ENCODE data around the gene TTLL5.
"Not testable (repeated sequence)": the region's sequence is repeated elsewhere in the genome, so short reads cannot be mapped to it uniquely, and the experiment has no call there.

The TTLL5 gene

DNA sequence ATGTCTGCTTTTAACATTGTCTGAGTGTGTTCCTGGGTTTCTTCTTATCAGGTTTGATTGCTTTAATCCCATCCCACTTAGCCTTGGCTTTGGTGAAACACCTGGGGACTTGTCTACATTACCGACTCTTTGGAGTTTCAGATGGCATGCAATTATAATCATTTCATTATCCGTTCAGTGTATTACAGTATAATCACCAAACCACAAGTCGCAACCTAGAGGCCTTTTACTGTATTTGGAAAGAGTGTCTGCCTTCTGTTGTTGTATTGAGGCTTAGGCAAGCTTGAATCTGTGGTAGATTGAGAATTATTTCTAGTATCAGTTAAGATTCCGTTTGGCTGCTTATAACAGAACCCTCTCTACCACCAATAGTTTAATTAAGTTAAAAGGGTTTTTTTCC lies 216.8 kb downstream of the TTLL5 start:
- DNase-seq, result no peak

GRCh38 chr14:75879031-75879430 lies 218.0 kb downstream of the TTLL5 start:
- DNase-seq, result no peak

- no peak for DNase-seq
Observed at GRCh38 chr14:75880512-75880911, 219.5 kb downstream of the TTLL5 start.

DNA sequence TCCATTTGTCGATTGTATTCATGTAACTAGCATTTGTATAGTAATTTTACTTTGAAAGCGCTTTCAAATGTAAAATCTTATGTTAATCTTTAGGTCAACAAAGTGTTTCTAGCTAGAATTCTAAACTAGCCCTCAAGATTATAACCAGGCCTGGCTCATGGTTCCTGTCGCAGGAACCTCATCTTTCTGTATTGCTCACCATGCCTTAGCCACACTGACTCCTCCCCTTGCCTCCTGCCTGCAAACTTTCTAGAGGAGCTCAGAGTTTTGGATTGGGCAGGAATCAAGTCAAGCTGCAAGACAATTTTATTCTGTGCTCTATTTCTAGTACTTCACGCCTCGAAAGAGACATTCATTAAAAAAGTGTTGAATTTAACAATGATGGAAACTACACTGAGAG lies 220.9 kb downstream of the TTLL5 start:
- no peak for DNase-seq

DNA sequence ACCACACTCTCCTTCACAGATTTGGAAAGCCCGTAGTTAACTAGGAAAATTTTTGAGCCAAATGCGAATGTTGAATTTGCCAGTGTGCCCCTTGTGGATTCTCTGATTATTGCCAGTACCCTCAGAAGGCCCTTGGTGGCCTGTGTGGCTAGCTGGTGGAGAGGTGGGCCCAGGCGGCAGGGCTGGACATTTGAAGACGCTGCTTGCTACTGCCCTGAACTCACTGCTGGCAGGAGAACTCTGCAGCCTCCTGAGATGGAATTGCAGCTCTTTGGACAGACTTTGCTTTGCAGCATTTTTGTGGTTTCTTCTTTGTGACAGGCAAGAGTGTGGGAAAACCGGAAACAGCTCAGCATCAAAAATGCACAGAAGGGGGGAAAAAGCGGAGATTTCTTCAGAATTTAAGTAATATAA lies 223.2 kb downstream of the TTLL5 start:
- DNase-seq, result no peak

DNA sequence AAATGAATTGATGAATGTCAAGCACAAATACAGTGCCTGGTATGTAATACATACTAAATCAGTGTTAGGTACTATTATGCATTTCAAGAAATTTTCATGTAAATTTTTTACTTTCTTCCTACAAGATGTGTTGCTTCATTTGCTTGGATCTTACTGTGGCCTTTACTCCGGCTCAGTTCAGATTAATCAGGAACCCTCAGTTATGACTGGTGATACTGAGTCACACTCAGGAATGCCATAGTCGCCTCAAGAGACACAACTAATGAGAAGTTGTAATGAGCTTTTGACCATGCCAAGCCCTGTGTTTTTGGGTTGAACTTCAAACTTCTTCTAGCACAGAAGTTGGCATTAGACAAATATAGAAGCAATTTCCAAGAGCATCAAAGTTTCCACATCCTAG lies 224.8 kb downstream of the TTLL5 start:
- no peak for DNase-seq

GRCh38 chr14:75886636-75887348 lies 225.7 kb downstream of the TTLL5 start:
- no peak for DNase-seq

DNA sequence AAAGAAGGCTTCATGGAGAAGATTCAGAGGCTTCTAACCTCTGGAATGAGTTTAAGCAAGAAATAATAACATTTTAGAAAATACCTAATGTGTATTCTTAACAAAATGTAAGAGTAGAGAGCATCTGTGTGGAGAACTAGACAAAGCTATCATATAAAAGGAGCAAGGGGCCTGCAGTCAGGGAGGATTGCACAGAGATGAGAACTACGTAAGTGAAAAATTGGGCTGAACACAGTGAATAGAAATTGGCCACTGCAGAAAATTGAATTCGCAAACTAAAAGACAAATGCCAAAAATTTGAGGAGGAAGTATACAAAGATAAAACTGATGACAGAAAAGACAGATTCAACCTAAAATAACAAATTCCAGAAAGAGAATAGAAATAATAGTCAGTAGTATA lies 227.9 kb downstream of the TTLL5 start:
- DNase-seq, result no peak

GRCh38 chr14:75896341-75896740 lies 235.3 kb downstream of the TTLL5 start:
- DNase-seq, result no peak

- DNase-seq, result no peak
Observed at GRCh38 chr14:75904311-75904710, 243.3 kb downstream of the TTLL5 start.

GRCh38 chr14:75905147-75905904 lies 244.3 kb downstream of the TTLL5 start:
- DNase-seq, result no peak

- DNase-seq, result no peak
Observed at GRCh38 chr14:75906228-75906627, 245.2 kb downstream of the TTLL5 start.

DNA sequence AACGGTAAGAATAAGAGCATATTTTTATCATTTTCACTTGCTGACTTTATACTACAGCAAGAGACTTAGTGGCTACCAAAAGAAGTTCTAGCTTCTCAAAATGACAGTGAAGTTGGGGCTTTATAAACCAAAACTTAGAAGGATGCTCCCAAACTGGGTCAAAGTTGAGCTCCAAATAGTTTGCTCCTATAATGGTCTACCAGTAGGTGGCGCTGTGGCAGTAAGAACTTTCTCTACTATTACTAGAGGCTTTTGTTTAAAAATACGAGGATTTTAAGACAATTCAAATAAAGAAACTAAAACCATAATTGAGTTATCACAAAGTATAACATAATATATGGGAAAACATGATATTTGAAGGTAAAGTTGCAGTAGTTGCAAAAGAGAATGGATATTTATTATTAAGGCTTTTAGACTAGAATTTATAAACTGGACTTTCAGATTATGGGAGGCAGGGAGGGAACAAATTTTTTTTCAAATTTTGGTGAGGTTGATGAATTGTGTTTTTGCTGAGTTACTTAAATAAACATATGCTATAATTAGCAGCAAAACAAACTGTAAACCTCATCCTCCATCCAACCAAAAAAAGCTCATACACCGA lies 245.7 kb downstream of the TTLL5 start:
- no peak for DNase-seq

- DNase-seq, result no peak
Observed at GRCh38 chr14:75907756-75908359, 246.8 kb downstream of the TTLL5 start.

DNA sequence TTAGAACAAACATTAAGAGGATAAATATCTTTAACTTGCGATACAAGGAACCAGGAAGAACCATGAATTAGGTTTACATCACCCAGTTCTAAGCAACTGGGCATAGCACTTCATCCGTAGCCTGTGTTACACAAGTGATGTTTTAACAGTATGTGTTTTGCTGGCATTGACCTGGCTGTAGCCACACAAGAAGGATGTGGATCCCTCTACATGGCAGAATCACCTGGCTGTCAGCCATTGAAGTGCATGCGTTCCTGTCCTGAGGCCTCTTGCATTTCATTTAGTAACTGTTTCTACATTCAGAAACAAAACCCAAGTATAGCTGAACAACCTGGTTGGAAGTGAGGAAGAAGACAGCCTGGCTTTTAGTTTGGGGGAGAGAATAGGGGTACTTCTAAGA lies 248.6 kb downstream of the TTLL5 start:
- DNase-seq, result no peak

- DNase-seq, result no peak
Observed at GRCh38 chr14:75910048-75910447, 249.0 kb downstream of the TTLL5 start.

GRCh38 chr14:75911883-75912282 lies 250.8 kb downstream of the TTLL5 start:
- no peak for DNase-seq

- DNase-seq, result no peak
Observed at GRCh38 chr14:75913183-75913582, 252.1 kb downstream of the TTLL5 start.

DNA sequence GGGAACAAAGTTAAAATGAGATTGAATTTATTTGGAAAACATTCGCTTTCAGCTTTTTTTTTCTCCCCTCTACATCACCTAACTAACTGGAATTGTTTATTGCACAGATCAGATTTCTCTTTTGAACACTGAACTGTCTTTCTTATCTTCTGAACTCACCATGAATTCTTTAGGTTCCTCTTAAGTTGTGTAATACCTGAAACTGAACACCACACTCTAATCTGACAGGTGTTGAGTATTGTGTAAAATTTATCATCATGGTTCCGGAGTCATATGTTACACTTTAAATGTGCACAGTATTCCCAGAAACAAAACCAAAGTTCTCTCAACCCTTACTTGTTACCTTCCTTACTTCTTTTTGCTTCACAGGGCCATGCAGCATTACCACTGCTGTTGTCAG lies 254.0 kb downstream of the TTLL5 start:
- DNase-seq, result no peak

DNA sequence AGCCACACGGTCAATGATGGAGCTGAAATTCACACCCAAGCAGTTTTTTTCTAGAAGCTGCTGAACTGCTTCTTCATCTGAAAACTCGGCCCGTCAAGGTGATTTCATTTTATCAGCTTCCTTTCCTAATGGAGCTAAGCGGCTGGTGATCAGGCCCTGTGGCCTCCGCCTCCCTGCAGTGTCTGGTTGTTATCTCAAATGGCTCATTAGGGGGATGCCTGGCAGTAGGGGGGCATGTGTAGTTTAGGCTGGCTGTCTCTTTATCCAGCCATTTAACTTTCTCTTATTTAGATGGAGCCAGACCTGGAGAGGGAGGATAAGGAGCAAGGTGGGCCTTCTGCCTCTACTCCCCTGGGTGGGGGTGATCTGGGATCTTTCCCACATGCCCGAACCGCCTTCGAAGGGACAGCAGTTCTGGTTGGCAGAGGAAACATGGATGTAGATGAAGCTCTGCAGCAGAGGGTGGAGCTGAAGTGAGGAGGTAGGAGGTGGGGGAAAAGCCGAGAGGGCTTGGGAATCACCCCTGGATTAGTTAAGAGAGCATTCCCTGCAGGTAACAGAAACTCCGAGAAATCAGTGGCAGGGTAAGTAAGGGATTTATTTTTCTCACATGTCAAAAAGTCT lies 256.4 kb downstream of the TTLL5 start:
- no peak for DNase-seq

GRCh38 chr14:75917946-75918335 lies 256.9 kb downstream of the TTLL5 start:
- DNase-seq, result no peak

- not testable (repeated sequence) for DNase-seq
Observed at GRCh38 chr14:75920421-75920820, 259.4 kb downstream of the TTLL5 start.

GRCh38 chr14:75925141-75925840 lies 264.2 kb downstream of the TTLL5 start:
- not testable (repeated sequence) for DNase-seq

Measured in NCI-H187 treated with DMSO at 0.1 percent for 48 hours (cell line).